ENCODE results near the gene BMP6.

Gene BMP6
- total RNA-seq, result 0 reads per million in 2 donors

- no peak for DNase-seq
Measured at GRCh38 chr6:7725849-7726415, at the start of gene BMP6. TSS of gene BMP6 (plus strand) at chr6:7726099. CDS start at chr6:7726956, 857 bp downstream.

- no peak for DNase-seq
Measured at GRCh38 chr6:7677229-7677628, 48.7 kb upstream of the BMP6 start.

- no peak for DNase-seq
Measured at GRCh38 chr6:7680393-7681075, 45.4 kb upstream of the BMP6 start.

- DNase-seq, result no peak
Measured at GRCh38 chr6:7681449-7681848, 44.5 kb upstream of the BMP6 start.

DNA sequence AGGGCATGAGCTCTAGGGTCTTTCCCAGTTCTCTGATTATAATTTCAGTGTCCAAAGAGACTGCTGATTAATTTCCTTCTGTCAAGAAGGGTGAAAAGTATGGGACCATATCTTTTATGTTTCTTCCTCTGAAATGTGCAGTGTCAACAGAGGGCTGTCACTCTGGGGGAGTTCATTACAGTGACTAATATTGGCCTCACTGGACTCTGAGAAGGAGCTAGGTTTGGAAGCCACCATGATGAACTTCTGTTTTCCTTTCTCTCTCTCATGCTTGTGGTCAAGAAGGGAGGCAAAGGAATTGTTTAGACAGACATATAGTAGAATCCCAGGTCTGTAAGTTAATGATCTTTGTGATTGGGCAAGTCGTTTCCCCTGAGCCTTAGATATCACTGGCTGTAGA, 41.8 kb upstream of the BMP6 start:
- no peak for DNase-seq

DNA sequence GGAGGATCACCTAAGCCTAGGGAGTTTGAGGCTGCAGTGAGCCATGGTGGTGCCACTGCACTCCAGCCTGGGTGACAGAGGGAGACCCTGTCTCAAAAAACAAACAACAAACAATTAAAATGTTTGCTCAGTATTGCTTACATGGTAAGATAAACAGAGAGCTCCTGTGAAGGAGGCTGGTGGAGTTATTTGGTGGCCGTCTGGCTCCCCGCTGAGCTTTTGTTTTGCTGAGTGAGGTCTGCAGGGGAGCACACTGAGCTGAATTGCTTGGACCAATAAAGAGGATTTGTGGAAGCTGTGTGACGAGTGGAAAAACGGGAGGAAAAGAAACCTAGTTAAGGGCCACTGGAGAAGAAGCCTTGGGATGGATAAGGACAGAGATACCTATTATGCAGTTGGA, 41.1 kb upstream of the BMP6 start:
- no peak for DNase-seq

DNA sequence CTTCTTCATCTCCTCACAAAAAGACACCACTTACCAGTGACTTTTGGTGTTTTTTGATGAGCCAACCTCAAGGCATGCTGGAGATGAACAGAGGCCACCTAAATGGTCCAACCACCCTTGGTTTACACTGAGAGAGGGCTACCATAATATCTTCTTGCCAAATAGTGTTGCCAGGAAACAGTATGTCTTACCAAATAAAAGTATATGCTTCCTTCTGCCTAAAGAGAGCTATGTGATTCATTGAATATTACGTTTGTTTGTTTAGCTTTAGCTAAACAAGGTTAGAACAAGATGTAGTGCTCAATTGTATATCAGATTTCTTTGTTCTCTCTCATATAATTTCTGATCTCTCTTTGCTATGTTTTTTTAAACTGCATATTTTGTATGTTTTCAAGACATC, 40.6 kb upstream of the BMP6 start:
- DNase-seq, result no peak

DNA sequence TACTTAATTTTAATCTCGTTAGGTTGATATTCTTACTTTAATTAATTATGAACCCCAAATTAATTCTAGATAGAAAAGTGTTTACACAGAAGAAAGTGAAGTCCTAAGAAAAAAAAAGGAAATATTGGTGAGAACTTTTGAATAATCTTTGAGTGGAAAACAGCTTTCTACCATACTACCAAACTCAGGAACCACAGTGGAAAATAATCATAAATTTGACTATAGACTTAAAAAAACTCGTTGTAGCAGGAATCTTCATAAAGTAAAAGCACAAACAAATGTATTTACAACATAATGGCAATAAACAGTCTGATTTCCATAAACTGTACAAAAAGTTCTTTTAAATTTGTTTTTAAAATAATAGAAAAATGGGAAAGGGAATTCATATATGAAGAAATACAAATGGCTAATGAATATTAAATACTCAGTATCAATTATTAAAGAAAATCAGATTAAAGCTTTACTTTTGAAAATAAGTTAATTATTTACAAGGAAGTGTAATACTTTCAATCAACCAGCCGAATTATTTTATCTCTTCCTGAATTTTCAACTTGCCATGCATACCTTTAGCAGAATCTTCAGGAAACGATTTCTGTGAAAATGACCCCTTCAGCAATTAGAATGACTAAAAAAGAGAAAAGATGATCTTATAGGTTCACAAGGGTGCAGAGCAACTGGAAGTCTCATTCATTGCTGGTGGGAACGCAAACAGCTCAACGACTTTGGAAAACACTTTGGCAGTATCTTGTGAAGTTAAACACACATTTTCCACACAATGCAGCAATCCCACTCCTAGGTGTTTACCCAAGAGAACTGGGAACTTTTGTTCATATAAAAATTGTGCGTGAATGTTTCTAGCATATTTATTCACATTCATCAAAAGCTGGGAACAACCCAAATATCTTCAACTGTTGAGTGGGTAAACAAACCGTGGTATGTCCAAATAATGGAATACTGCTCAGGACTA, 38.5 kb upstream of the BMP6 start:
- no peak for DNase-seq

DNA sequence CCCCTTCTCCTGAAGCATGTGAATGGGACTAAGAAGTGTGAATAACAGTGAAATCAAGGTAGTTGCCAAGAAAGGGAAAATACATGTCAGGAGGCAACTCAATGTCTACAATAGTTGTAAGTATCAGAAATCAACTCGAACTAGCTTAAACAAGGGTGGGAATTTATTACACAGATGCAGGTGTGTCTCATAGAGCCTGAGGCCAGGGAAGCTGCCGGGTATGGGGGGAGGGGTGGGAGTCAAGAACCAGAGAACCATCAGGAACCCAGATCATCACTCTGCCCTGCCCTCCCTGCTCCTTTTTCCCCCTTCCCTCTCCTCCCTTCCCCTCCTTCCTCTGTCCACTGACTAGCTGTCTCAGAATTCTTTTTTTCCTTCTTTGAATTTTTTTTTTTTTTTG, 34.9 kb upstream of the BMP6 start:
- DNase-seq, result no peak

DNA sequence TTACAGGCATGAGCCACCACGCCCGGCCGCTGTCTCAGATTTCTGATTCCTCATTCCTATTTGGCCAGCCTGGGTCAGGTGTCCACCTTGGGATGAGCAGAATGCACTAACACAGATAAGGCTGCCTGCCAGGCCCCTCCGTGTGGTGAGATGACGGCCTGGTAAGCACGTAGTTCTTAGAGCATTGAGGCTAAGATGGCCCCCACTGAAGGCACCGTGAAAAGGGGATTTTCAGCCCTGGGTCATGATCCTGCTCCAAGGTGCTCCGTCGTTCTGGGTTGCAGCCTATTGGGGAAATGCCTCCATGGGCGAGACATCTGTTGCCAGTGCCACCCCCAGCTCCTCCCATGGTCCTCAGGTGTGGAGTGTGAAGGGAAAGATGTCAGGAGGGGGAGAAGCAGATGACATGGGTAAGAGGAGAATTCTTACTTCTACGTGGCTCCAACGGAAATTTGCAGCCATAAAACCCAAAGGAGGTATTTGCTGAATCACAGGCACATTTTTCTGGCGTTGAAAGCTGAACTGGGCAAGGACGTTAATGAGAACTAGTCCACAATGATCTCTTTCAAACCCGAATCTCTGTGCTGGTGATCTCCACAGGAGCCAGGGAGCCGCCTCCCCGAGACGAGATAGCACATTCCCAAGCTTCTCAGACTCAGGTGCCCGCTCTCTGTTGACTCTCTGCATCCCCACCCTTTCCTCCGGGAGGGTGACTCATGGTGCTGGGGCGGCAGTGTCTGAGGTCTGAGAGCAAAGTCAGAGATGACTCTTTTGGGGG, 34.0 kb upstream of the BMP6 start:
- DNase-seq, result no peak

- no peak for DNase-seq
Measured at GRCh38 chr6:7692453-7692784, 33.5 kb upstream of the BMP6 start.

- no peak for DNase-seq
Measured at GRCh38 chr6:7693827-7694226, 32.1 kb upstream of the BMP6 start.

- no peak for DNase-seq
Measured at GRCh38 chr6:7696061-7696460, 29.8 kb upstream of the BMP6 start.

DNA sequence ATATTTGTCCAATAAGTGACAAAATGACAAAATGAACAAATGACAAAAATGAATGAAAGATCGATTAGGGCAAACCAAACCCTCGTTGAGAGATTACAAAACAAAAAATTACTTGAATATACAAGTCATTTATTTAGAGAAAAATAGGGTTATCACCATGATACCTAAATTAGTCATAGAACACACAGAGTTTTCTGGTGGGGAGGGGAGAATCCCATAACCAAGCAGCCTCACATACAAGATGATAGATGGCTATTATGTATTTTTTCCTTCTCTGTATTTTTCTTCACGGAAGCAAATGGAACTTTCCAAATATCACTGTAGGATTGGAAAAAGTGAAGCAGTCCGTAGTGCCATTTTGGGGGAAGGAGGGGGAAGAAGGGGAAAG, 28.5 kb upstream of the BMP6 start:
- DNase-seq, result no peak

DNA sequence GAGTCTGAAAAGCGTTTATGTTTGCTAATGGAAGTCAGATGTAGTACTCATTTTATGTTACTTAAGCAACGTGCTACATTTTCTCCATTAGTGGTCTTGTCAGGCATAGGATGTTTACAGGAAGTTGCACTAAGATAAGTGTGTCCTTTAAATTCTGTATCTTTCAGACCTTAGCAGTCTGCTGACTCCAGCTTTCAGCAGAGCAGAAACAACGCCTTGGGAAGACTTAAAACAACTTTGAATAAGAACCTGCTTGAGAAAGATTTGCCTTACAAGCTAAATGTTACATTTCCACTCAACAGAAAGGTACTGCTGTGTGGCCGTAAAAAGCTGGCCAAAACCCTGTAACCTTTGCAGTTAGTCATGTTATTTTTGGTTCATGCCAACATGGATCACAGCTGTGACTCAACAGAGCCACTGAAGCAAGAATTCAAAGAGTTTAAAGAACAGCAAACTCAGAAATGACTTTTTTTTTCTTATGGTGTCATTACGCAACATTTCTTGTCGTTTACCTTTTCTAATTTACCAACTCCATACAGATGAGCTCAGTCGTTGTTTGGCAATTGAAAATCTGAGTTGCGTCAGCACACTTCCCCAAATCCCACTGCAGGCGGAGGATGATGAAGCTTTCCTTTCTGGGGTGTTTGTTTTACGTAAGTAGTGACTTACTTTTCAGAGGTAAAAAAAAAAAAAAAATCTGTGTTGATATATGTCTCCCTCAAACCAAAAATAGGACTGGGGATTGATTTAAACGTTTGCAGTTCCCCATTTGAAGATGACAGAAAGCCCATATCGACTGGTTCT, 27.9 kb upstream of the BMP6 start:
- DNase-seq, result no peak

DNA sequence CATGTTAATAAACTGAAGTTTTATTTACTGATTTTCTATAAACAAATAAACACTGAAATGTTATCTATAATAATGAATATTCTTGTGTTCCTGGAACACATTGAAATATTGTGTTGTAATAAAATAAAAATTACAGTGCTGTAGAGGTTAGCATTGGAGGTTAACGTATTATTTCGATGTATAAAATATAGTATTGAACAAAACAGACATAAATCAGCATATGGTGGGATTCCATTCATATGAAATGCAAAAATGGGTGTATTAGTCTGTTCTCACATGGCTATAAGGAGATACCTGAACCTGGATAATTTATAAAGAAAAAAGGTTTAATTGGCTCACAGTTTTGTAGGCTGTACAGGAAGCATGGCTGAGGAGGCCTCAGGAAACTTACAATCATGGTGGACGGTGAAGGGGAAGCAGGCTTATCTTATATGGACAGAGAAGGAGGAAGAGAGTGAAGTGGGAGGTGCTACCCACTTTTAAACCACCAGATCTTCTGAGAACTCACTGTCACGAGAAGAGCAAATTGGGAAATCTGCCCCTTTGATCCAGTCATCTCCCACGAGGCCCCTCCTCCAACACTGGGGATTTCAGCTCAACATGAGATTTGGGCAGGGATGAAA, 24.6 kb upstream of the BMP6 start:
- DNase-seq, result no peak

- DNase-seq, result no peak
Measured at GRCh38 chr6:7703148-7703680, 22.7 kb upstream of the BMP6 start.

DNA sequence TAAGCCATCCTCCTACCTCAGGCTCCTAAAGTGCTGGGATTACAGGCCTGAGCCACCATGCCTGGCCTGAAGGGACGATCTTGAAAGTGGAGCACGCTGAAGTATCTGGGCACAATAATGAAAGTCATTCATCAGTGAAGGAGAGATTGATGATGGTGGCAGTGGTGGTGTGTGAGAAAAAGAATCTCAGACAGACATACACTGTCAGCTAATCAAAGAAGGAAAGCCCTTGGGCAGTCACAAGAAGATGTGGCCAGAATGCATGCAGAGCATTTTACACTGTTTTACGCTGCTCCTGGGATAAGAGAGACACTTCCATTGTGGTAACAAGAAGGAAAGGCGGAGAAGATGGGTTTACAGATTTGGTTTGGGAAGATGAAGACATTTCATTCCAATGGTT, 20.4 kb upstream of the BMP6 start:
- no peak for DNase-seq

GRCh38 chr6:7706269-7706668, 19.6 kb upstream of the BMP6 start:
- no peak for DNase-seq

DNA sequence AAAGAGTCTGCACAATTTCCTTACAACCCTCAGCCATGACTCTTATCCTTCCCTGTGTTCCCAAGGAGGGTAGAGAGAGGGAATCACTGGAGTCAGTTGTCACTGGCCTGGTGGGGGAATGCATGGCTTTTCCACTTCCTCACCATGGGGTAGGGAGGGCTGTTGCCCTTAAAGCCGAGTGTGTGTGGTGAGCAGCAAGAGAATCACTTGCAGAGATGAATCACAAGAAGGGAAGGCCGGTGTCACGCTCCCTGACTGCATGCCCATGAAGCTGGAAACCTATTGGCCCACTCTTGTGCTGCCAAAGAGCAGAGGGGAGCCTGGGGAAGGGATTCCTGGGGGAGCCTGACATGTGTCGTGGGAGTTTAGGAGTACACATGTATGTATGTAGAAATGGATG, 18.1 kb upstream of the BMP6 start:
- no peak for DNase-seq

DNA sequence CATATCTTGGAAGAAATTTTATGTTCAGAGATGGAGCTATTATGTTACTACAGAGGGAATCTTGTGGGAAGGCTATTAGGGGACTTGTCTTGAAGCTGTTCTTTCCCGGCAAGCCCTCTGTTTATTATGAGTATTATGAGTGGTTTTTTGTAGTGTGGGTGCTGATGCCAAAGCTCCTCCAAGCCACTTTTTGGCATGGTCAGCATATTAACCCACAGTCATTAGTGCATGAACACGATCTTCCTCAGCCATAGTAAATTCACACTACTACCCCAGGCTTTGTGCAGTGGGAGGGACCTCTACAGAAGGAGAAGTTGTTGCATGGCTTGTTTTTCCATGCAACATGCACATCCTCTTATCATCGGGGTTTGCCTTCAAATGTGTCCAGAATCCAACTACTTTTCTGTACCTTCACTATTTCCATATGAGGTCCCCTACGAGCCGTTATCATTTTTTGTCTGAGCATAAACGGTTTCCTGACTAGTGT, 6.5 kb upstream of the BMP6 start:
- no peak for DNase-seq
